Stomach (tissue), 19 donors: ENCODE measurements around the gene ITPRID1. TPM values are rescaled to one million over a fixed set of nuclear protein-coding genes. Genes with fewer than 3 reads are reported as not detected.
"Not testable (repeated sequence)": the region's sequence is repeated elsewhere in the genome, so short reads cannot be mapped to it uniquely, and the experiment has no call there.

Source experiments
- DNase-seq, 2 donors: peaks; one replicate each; pipeline versions ENCODE4 v3.0.0 to v3.0.0-alpha.2; 2013 to 2019
- H3K27ac ChIP-seq, 5 donors: fragments of 200-600 bp in 4 of 5; sonication (generic) in 4 of 5; one replicate each; pipeline ENCODE4 v1.5.1; 2013 to 2019; ENCODE audit warnings: mild to moderate bottlenecking in 1 of 5, moderate library complexity in 1 of 5
- H3K27me3 ChIP-seq, 3 donors: fragments of 200-600 bp; sonication (generic); one replicate each; pipeline ENCODE4 v1.5.1; 2017 to 2019; ENCODE audit warnings: mixed run types in 1 of 3
- H3K36me3 ChIP-seq, 4 donors: fragments of 200-600 bp; sonication (generic); 1 replicate in 3 of 4; 2 replicates in 1 of 4; pipeline ENCODE4 v1.5.1; 2016 to 2019
- H3K4me1 ChIP-seq, 4 donors: fragments of 200-600 bp; sonication (generic); one replicate each; pipeline ENCODE4 v1.5.1; 2016 to 2019
- H3K4me3 ChIP-seq, 4 donors: fragments of 200-600 bp; sonication (generic) in 3 of 4; one replicate each; pipeline ENCODE4 v1.5.1; 2016 to 2019; ENCODE audit warnings: mild to moderate bottlenecking in 1 of 4
- H3K9me3 ChIP-seq, 4 donors: fragments of 200-600 bp; sonication (generic); one replicate each; pipeline ENCODE4 v1.5.1; 2016 to 2019
- EP300 ChIP-seq: sonication (generic); formaldehyde crosslinking; IDR thresholded peaks from one replicate; pipeline ENCODE4 v1.6.1; 2017; ENCODE audit warnings: antibody characterized with exemption
- POLR2A ChIP-seq, 4 donors: fragments of 450-650 bp; IDR thresholded peaks; one replicate each; pipeline ENCODE4 v1.6.1; 2016; ENCODE audit warnings: antibody characterized with exemption in 4 of 4, control low read depth in 2 of 4, mild to moderate bottlenecking in 1 of 4, moderate library complexity in 1 of 4
- POLR2AphosphoS5 ChIP-seq, 3 donors: sonication (generic); formaldehyde crosslinking; IDR thresholded peaks; one replicate each; pipeline ENCODE4 v1.6.1; 2016; ENCODE audit warnings: antibody characterized with exemption in 3 of 3
- WGBS, 5 donors: extraction: QIAGEN DNeasy Blood & Tissue Kit in 3 of 5; methylation state at CpG; one replicate each; pipeline versions ENCODE4 v1.1.5 to v1.1.7; 2013 to 2018; 5-methylcytosine and 5-hydroxymethylcytosine counted together
- intact Hi-C: fragments of 100-400 bp; cut with DNase I; formaldehyde crosslinking; loops from one replicate; pipeline ENCODE4 v1.15.1; 2023; ENCODE audit warnings: low total_unique reads
- long read RNA-seq, 10 donors: transcript quantifications; one replicate each; lab custom pipeline, GENCODE V29; 2026
- polyA plus RNA-seq, 3 donors: library from polyadenylated mRNA; stranded (reverse); fragments of 200-250 nt; gene quantifications; one replicate each; pipeline ENCODE4 v1.2.3, GENCODE V29; 2013
- total RNA-seq, 5 donors: library from RNA; depleted of rRNA; stranded (reverse); fragments of >200 nt; gene quantifications; one replicate each; pipeline versions ENCODE4 v1.1.0 to v1.2.3, GENCODE V29; 2014 to 2016
- TF ChIP-seq, protein P1 (sequence below), 7 experiments: fragments of 450-650 bp in 4 of 7; fragments of 200-600 bp in 3 of 7; sonication (generic) in 3 of 7; IDR thresholded peaks; one replicate each; pipeline ENCODE4 v1.5.1; 2016 to 2019; ENCODE audit warnings: antibody characterized with exemption in 7 of 7, control low read depth in 2 of 7, mild to moderate bottlenecking in 1 of 7
- donor health status: healthy with polysubstance abuse.
- donor health status: Bipolar disorder and iron deficiency.
- donor health status: healthy.

The ITPRID1 gene
- total RNA-seq (under 1 TPM in 4 of 5 donors, not detected in 1; 0.18 to 0.58 (median 0.37) TPM), polyA plus RNA-seq (under 1 TPM in 2 of 3 donors, not detected in 1; 0.30 to 0.37 TPM)
- long read RNA-seq, donor 1: 0 reads
- long read RNA-seq, donor 2: 0 reads
- long read RNA-seq, donor 3: 0 reads
- long read RNA-seq, donor 4: 0 reads
- long read RNA-seq, donor 5: 0 reads
- long read RNA-seq, donor 6: 0 reads
- long read RNA-seq, donor 7: 0 reads
- long read RNA-seq, donor 8: 0 reads
- long read RNA-seq, donor 9: 0 reads
- long read RNA-seq, donor 10: 0 reads

- Histone ChIP-seq H3K4me3 (no peak within 1 kb of the TSS), H3K9me3 (peaks cover 0 to 7% (median 2%) of the 10 kb centered on the region in 4 donors), H3K27ac (no peak within 1 kb of the TSS), H3K27me3 (no peaks in the 10 kb centered on the region), H3K36me3 (no peaks in the 10 kb centered on the region), H3K4me1 (no peaks in the 10 kb centered on the region)
- TF ChIP-seq EP300 (no peak), POLR2A (IDR thresholded peaks at IDR 0.05) (no peak), POLR2AphosphoS5 (IDR thresholded peaks at IDR 0.05) (no peak)
- TF ChIP-seq, protein P1, sequence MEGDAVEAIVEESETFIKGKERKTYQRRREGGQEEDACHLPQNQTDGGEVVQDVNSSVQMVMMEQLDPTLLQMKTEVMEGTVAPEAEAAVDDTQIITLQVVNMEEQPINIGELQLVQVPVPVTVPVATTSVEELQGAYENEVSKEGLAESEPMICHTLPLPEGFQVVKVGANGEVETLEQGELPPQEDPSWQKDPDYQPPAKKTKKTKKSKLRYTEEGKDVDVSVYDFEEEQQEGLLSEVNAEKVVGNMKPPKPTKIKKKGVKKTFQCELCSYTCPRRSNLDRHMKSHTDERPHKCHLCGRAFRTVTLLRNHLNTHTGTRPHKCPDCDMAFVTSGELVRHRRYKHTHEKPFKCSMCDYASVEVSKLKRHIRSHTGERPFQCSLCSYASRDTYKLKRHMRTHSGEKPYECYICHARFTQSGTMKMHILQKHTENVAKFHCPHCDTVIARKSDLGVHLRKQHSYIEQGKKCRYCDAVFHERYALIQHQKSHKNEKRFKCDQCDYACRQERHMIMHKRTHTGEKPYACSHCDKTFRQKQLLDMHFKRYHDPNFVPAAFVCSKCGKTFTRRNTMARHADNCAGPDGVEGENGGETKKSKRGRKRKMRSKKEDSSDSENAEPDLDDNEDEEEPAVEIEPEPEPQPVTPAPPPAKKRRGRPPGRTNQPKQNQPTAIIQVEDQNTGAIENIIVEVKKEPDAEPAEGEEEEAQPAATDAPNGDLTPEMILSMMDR (IDR thresholded peaks at IDR 0.05): no peak
- no peak for DNase-seq
- intact Hi-C loops: no loop called here
- WGBS, 5 donors: 62 to 76% (median 63%) methylated on average over 4 of the region's 4 CpGs
These were observed at the start of gene ITPRID1 for GRCh38 chr7:31513790-31514189. ITPRID1 (plus strand) TSS chr7:31514090; CDS start chr7:31553025, 38,935 bp downstream.

DNA sequence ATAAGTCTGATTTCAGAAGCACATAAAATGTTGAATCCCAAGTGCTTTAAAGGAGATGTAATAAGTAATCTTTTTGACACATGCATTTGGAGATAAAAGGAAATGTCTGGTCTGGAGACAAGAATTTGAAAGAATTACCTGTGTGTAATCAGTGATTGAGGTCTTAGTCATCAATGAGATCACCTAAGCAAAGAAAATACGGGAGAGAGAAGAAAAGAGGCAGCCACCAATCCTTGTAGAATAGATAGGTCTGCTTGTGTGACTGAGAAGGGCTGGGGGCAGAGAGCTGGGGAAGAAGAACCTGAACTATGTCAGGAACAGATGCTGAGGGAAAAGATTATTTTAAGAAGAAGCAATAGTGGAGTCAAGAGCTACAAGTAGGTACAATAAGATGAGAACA, 49.3 kb upstream of the ITPRID1 start:
- TF ChIP-seq POLR2A (IDR thresholded peaks at IDR 0.05): no peak
- TF ChIP-seq EP300: no peak
- no peak for TF ChIP-seq POLR2AphosphoS5 (IDR thresholded peaks at IDR 0.05)
- no peak overlapping the region for H3K27ac ChIP-seq
- no peaks in the 10 kb centered on the region for H3K36me3 ChIP-seq
- intact Hi-C loops: no loop called here
- WGBS, 5 donors: 36 to 57% (median 48%) methylated on average over 1 of the region's 1 CpG
- H3K9me3 ChIP-seq: no peaks in the 10 kb centered on the region
- H3K4me1 ChIP-seq: no peaks in the 10 kb centered on the region
- no peaks in the 10 kb centered on the region for H3K27me3 ChIP-seq
- no peak for DNase-seq
- no peak overlapping the region for H3K4me3 ChIP-seq

- TF ChIP-seq POLR2AphosphoS5 (IDR thresholded peaks at IDR 0.05): no peak
- no peak for TF ChIP-seq EP300
- TF ChIP-seq, protein P1 (IDR thresholded peaks at IDR 0.05): no peak
- TF ChIP-seq POLR2A (IDR thresholded peaks at IDR 0.05): no peak
- 52 to 68% (median 56%) methylated on average over 3 of the region's 3 CpGs for WGBS, 5 donors
- no peaks in the 10 kb centered on the region for H3K9me3 ChIP-seq
- H3K4me1 ChIP-seq: no peaks in the 10 kb centered on the region
- H3K36me3 ChIP-seq: no peaks in the 10 kb centered on the region
- no peak overlapping the region for H3K27ac ChIP-seq
- intact Hi-C loops: no loop called here
- no peak for DNase-seq
- H3K27me3 ChIP-seq: no peaks in the 10 kb centered on the region
- H3K4me3 ChIP-seq: no peak overlapping the region
These were observed 48.6 kb upstream of the ITPRID1 start for GRCh38 chr7:31465285-31465684.

DNA sequence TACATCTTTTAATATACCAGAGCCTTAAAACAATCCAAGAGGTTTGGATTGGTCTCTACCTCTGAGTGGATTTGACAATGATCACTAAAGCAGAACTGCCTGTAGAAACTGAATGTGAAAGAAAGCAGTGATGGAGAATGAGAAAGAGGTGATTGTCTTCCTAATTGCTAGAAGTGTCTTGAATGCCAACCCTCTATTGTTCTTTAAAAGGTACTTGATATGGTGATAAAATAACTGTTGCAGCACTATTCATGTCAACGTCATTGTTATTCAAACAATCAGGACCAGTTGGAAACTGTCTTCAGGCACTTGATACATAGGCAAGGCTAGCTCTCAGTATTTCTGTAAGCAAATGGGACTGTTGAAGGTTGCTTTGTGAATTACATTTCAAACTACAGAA, 47.9 kb upstream of the ITPRID1 start:
- no peak overlapping the region for H3K27ac ChIP-seq
- no peaks in the 10 kb centered on the region for H3K36me3 ChIP-seq
- no peaks in the 10 kb centered on the region for H3K9me3 ChIP-seq
- no peaks in the 10 kb centered on the region for H3K4me1 ChIP-seq
- DNase-seq: no peak
- 12 to 20% (median 18%) methylated on average over 1 of the region's 1 CpG for WGBS, 5 donors
- intact Hi-C loops: no loop called here
- TF ChIP-seq EP300: no peak
- no peak for TF ChIP-seq POLR2AphosphoS5 (IDR thresholded peaks at IDR 0.05)
- TF ChIP-seq POLR2A (IDR thresholded peaks at IDR 0.05): no peak
- TF ChIP-seq, protein P1 (IDR thresholded peaks at IDR 0.05): no peak
- H3K27me3 ChIP-seq: no peaks in the 10 kb centered on the region
- H3K4me3 ChIP-seq: no peak overlapping the region

- H3K9me3 ChIP-seq, H3K36me3 ChIP-seq, H3K27me3 ChIP-seq, intact Hi-C loops, H3K4me1 ChIP-seq, H3K4me3 ChIP-seq, H3K27ac ChIP-seq, DNase-seq: not testable (repeated sequence)
- 65 to 84% (median 79%) methylated on average over 8 of the region's 8 CpGs for WGBS, 5 donors
These were observed 43.0 kb upstream of the ITPRID1 start for GRCh38 chr7:31470883-31471282.
